ENCODE data around the gene ZNF70. TPM values are rescaled to one million over a fixed set of nuclear protein-coding genes. Genes with fewer than 3 reads are reported as not detected.

ZNF70 gene
- total RNA-seq, 1 experiment from 2014 or later, result 2.3 TPM

- no peak overlapping the region for H3K4me2 ChIP-seq (ENCODE audit: low read length)
- H3K4me1 ChIP-seq (ENCODE audit: insufficient read depth, low read length), result no peaks in the 10 kb centered on the region
- ATAC-seq, result no peak
- H4K20me1 ChIP-seq (ENCODE audit: low read length), result no peaks in the 10 kb centered on the region
- CTCF ChIA-PET, result no interaction called here
- H3K79me2 ChIP-seq (ENCODE audit: low read length), result peaks cover 10% of the 10 kb centered on the region; the same call in 1 of the 2 replicates
- no TSS peak for BruUV-seq (replicated peaks)
- POLR2A ChIA-PET (ENCODE audit: unreplicated experiment), result no interaction called here
- TF ChIP-seq CTCF (conservative IDR thresholded peaks at IDR 0.05; ENCODE audit: low read depth, low read length) (no peak), EZH2phosphoT487 (IDR thresholded peaks at IDR 0.05; ENCODE audit: borderline replicate concordance, low read length) (no peak), EZH2 (IDR thresholded peaks at IDR 0.05; ENCODE audit: low read length, unreplicated experiment) (no peak)
- DNase-seq, result no peak
- no peaks in the 10 kb centered on the region for H3K9me3 ChIP-seq (ENCODE audit: low read length)
- peaks cover 5% of the 10 kb centered on the region for H3K36me3 ChIP-seq (ENCODE audit: low read depth, low read length)
- no peak overlapping the region for H3K9ac ChIP-seq (ENCODE audit: low read length)
- H3K27ac ChIP-seq (ENCODE audit: low read length), result no peak overlapping the region
- intact Hi-C loops (cut with micrococcal nuclease), result no loop called here
- H3F3A ChIP-seq (ENCODE audit: low read length, unreplicated experiment), result no peaks in the 10 kb centered on the region
- H3K27me3 ChIP-seq (ENCODE audit: low read length), result no peaks in the 10 kb centered on the region
- H2AFZ ChIP-seq (ENCODE audit: low read length), result no peak overlapping the region
- no peaks in the 10 kb centered on the region for H3K9me2 ChIP-seq (replicated peaks; ENCODE audit: low read length)
- H3K4me3 ChIP-seq (ENCODE audit: low read length), result no peak overlapping the region
Observed at GRCh38 chr22:23697031-23697970, 53.6 kb downstream of the ZNF70 start.

GRCh38 chr22:23696326-23696851 lies 54.5 kb downstream of the ZNF70 start:
- 0 out of 2 replicates have a peak, but pooled peaks cover under 1% of the 10 kb centered on the region for H3K79me2 ChIP-seq (ENCODE audit: low read length)
- no peaks in the 10 kb centered on the region for H4K20me1 ChIP-seq (ENCODE audit: low read length)
- H3F3A ChIP-seq (ENCODE audit: low read length, unreplicated experiment), result no peaks in the 10 kb centered on the region
- no peaks in the 10 kb centered on the region for H3K27me3 ChIP-seq (ENCODE audit: low read length)
- TF ChIP-seq CTCF (conservative IDR thresholded peaks at IDR 0.05; ENCODE audit: low read depth, low read length), result no peak
- TF ChIP-seq EZH2 (IDR thresholded peaks at IDR 0.05; ENCODE audit: low read length, unreplicated experiment), result no peak
- TF ChIP-seq EZH2phosphoT487 (IDR thresholded peaks at IDR 0.05; ENCODE audit: borderline replicate concordance, low read length), result no peak
- ChIA-PET POLR2A (ENCODE audit: unreplicated experiment) (no interaction called here), CTCF (no interaction called here)
- H2AFZ ChIP-seq (ENCODE audit: low read length), result no peak overlapping the region
- ATAC-seq, result no peak
- H3K36me3 ChIP-seq (ENCODE audit: low read depth, low read length), result peaks cover 5% of the 10 kb centered on the region
- DNase-seq, result no peak
- H3K4me2 ChIP-seq (ENCODE audit: low read length), result no peak overlapping the region
- H3K9me3 ChIP-seq (ENCODE audit: low read length), result no peaks in the 10 kb centered on the region
- no peak overlapping the region for H3K27ac ChIP-seq (ENCODE audit: low read length)
- intact Hi-C loops (cut with micrococcal nuclease), result no loop called here
- no peak overlapping the region for H3K9ac ChIP-seq (ENCODE audit: low read length)
- H3K4me3 ChIP-seq (ENCODE audit: low read length), result no peak overlapping the region
- no peaks in the 10 kb centered on the region for H3K9me2 ChIP-seq (replicated peaks; ENCODE audit: low read length)
- no TSS peak for BruUV-seq (replicated peaks)
- H3K4me1 ChIP-seq (ENCODE audit: insufficient read depth, low read length), result no peaks in the 10 kb centered on the region
